Neural progenitor cell (in vitro differentiated cells): Measurements from ENCODE around the gene RMI2.

ENCODE experiments used
- EZH2 ChIP-seq: fragments of 200-600 bp; sonication (generic); IDR thresholded peaks from 2 replicates; pipeline ENCODE4 v1.6.1; 2017; ENCODE audit warnings: antibody characterized with exemption, mild to moderate bottlenecking, moderate library complexity
- EZH2phosphoT487 ChIP-seq: fragments of 200-600 bp; sonication (generic); IDR thresholded peaks from 2 replicates; pipeline ENCODE4 v1.6.1; 2017; ENCODE audit warnings: antibody characterized with exemption
- TF ChIP-seq, protein P1 (sequence below): fragments of 200-600 bp; sonication (generic); IDR thresholded peaks from 2 replicates; pipeline ENCODE4 v1.5.1; 2017; ENCODE audit warnings: antibody characterized with exemption, mild to moderate bottlenecking

DNA sequence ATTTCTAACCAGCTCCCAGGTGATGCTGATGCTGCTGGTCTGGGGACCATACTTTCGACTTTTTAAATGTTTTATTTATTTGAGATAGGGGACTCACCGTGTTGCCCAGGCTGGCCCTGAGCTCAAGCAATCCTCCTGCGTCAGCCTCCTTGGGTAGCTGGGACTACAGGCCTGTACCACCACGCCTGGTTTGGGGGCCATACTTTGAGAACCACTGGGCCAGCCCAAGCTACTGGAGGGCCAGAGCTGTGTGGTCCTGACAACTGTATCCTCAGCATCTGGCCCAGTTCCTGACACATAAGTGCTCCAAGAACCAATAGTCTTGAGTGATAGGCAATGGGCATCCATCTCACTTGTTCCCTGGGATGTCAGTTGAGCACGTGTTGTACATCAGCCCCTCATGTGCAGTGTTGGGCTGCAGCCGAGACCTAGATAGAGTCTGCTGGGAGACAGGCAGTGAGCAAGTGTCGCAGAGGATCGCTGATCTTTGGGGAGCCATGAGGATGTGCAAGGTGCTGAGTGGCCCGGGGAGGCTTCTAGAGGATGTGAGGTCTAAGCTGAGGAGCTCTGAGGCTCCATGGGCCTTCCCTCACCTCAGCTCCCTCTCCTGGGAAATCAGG is 1.6 kb downstream of the RMI2 start:
- TF ChIP-seq, protein P1, sequence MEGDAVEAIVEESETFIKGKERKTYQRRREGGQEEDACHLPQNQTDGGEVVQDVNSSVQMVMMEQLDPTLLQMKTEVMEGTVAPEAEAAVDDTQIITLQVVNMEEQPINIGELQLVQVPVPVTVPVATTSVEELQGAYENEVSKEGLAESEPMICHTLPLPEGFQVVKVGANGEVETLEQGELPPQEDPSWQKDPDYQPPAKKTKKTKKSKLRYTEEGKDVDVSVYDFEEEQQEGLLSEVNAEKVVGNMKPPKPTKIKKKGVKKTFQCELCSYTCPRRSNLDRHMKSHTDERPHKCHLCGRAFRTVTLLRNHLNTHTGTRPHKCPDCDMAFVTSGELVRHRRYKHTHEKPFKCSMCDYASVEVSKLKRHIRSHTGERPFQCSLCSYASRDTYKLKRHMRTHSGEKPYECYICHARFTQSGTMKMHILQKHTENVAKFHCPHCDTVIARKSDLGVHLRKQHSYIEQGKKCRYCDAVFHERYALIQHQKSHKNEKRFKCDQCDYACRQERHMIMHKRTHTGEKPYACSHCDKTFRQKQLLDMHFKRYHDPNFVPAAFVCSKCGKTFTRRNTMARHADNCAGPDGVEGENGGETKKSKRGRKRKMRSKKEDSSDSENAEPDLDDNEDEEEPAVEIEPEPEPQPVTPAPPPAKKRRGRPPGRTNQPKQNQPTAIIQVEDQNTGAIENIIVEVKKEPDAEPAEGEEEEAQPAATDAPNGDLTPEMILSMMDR = no peak
- TF ChIP-seq EZH2 (no peak), EZH2phosphoT487 (no peak)
